GM23338 (cell line): ENCODE results near the gene TUBB4A. TPM values are rescaled to one million over a fixed set of nuclear protein-coding genes. Genes with fewer than 3 reads are reported as not detected.
"Not testable (repeated sequence)": the region's sequence is repeated elsewhere in the genome, so short reads cannot be mapped to it uniquely, and the experiment has no call there.

Experiments used
- ATAC-seq: fragments of 200-7000 bp; cut with Tn5 transposase; 3 replicates; pipeline ENCODE4 v1.9.1; 2020
- DNase-seq: peaks from one replicate; pipeline ENCODE4 v3.0.0-alpha.2; 2015; ENCODE audit warnings: low spot score
- H2AFZ ChIP-seq: fragments of 200-600 bp; sonication (generic); 2 replicates; pipeline ENCODE4 v1.8.0; 2016; ENCODE audit warnings: antibody characterized with exemption, mild to moderate bottlenecking, moderate library complexity
- H3F3A ChIP-seq: fragments of 200-600 bp; sonication (generic); replicated peaks from 2 replicates; pipeline ENCODE4 v1.8.0; 2017; ENCODE audit warnings: antibody characterized with exemption, mixed run types, low read depth
- H3K27ac ChIP-seq: fragments of 200-600 bp; sonication (generic); 2 replicates; pipeline ENCODE4 v1.6.1; 2016; ENCODE audit warnings: low read depth
- H3K27me3 ChIP-seq: fragments of 200-600 bp; sonication (generic); 2 replicates; pipeline ENCODE4 v1.8.0; 2016; ENCODE audit warnings: mild to moderate bottlenecking, mixed run types, moderate library complexity; ENCODE audit not compliant: insufficient read depth
- H3K36me3 ChIP-seq: fragments of 200-600 bp; sonication (generic); 2 replicates; pipeline ENCODE4 v1.8.0; 2016; ENCODE audit warnings: mild to moderate bottlenecking; ENCODE audit not compliant: insufficient read depth
- H3K4me1 ChIP-seq: fragments of 200-600 bp; sonication (generic); 2 replicates; pipeline ENCODE4 v1.8.0; 2016; ENCODE audit warnings: mild to moderate bottlenecking, moderate library complexity; ENCODE audit not compliant: insufficient read depth
- H3K4me2 ChIP-seq: fragments of 200-600 bp; sonication (generic); 2 replicates; pipeline ENCODE4 v1.7.1; 2017; ENCODE audit warnings: mixed run types
- H3K4me3 ChIP-seq: fragments of 200-600 bp; sonication (generic); 2 replicates; pipeline ENCODE4 v1.6.1; 2016; ENCODE audit warnings: mixed run types
- H3K79me2 ChIP-seq: fragments of 200-600 bp; sonication (generic); replicated peaks from 2 replicates; pipeline ENCODE4 v1.8.0; 2017; ENCODE audit warnings: mild to moderate bottlenecking; ENCODE audit not compliant: insufficient read depth
- H3K9me2 ChIP-seq: fragments of 200-600 bp; sonication (generic); 2 replicates; pipeline ENCODE4 v1.8.0; 2017; ENCODE audit not compliant: insufficient read depth
- H4K20me1 ChIP-seq: fragments of 200-600 bp; sonication (generic); replicated peaks from 2 replicates; pipeline ENCODE4 v1.8.0; 2017; ENCODE audit warnings: mild to moderate bottlenecking; ENCODE audit not compliant: insufficient read depth
- H3K27ac Mint-ChIP-seq: 2 replicates; pipeline ENCODE4 v1.8.0; 2020; ENCODE audit warnings: inconsistent platforms, mild to moderate bottlenecking, moderate library complexity, mixed read lengths
- H3K27me3 Mint-ChIP-seq: 3 replicates; pipeline ENCODE4 v1.8.0; 2022; ENCODE audit warnings: low read depth, mild to moderate bottlenecking, moderate library complexity, mixed read lengths, inconsistent platforms; ENCODE audit not compliant: insufficient read depth, poor library complexity
- H3K36me3 Mint-ChIP-seq: 3 replicates; pipeline ENCODE4 v1.8.0; 2021; ENCODE audit warnings: low read depth, mild to moderate bottlenecking, inconsistent platforms, moderate library complexity, mixed read lengths
- H3K4me1 Mint-ChIP-seq: 3 replicates; pipeline ENCODE4 v1.8.0; 2020; ENCODE audit warnings: mild to moderate bottlenecking, inconsistent platforms, mixed read lengths
- H3K4me3 Mint-ChIP-seq: 3 replicates; pipeline ENCODE4 v1.8.0; 2021; ENCODE audit warnings: moderate library complexity, mild to moderate bottlenecking, inconsistent platforms, mixed read lengths
- H3K9me3 Mint-ChIP-seq: 3 replicates; pipeline ENCODE4 v1.8.0; 2020; ENCODE audit warnings: moderate library complexity, mild to moderate bottlenecking, inconsistent platforms, mixed read lengths
- ETS1 ChIP-seq: IDR thresholded peaks from 2 replicates; pipeline ENCODE4 v1.6.1; 2016; ENCODE audit warnings: antibody characterized with exemption
- JUNB ChIP-seq: IDR thresholded peaks from one replicate; pipeline ENCODE4 v1.6.1; 2016; ENCODE audit warnings: antibody characterized with exemption; ENCODE audit not compliant: unreplicated experiment
- NANOG ChIP-seq: IDR thresholded peaks from 2 replicates; pipeline ENCODE4 v1.6.1; 2016; ENCODE audit warnings: antibody characterized with exemption, borderline replicate concordance
- POLR2AphosphoS5 ChIP-seq: IDR thresholded peaks from 2 replicates; pipeline ENCODE4 v1.6.1; 2016; ENCODE audit warnings: antibody characterized with exemption, low read depth
- STAT1 ChIP-seq: IDR thresholded peaks from one replicate; pipeline ENCODE4 v1.6.1; 2016; ENCODE audit warnings: antibody characterized with exemption; ENCODE audit not compliant: unreplicated experiment
- ZNF114 ChIP-seq: fragments of 250-450 bp; sonication (Bioruptor Pico); IDR thresholded peaks from 2 replicates; pipeline ENCODE4 v1.5.0; 2020; ENCODE audit warnings: mild to moderate bottlenecking, moderate library complexity
- ZNF331 ChIP-seq: fragments of 250-450 bp; sonication (Bioruptor Pico); IDR thresholded peaks from 2 replicates; pipeline ENCODE4 v1.5.0; 2020; ENCODE audit warnings: low read depth, mild to moderate bottlenecking, moderate library complexity
- ZNF462 ChIP-seq: fragments of 250-450 bp; sonication (Bioruptor Pico); IDR thresholded peaks from 2 replicates; pipeline ENCODE4 v1.5.0; 2020; ENCODE audit warnings: mild to moderate bottlenecking, moderate library complexity
- polyA plus RNA-seq: library from polyadenylated mRNA; unstranded; fragments of >200 nt; fragmentation: Nextera tagmentation; extraction: Ambion mirVana; gene quantifications from 2 replicates; pipeline ENCODE4 v1.2.1, GENCODE V29; 2016
- total RNA-seq: library from RNA; depleted of rRNA; stranded (reverse); fragments of >200 nt; shearing (Covaris generic); gene quantifications from 2 replicates; pipeline ENCODE4 v1.2.3, GENCODE V29; 2014

Gene TUBB4A
- total and polyA plus RNA-seq, 2 experiments from 2014 or later, result 32.9 to 41.7 TPM

- TF ChIP-seq ZNF462, result no peak
- TF ChIP-seq STAT1, result no peak
- no peak for TF ChIP-seq ZNF114 (CRISPR knock-in tag)
- TF ChIP-seq ETS1, result no peak
- no peak for TF ChIP-seq NANOG
- no peak for TF ChIP-seq POLR2AphosphoS5
- no peak for TF ChIP-seq JUNB
- no peak for TF ChIP-seq ZNF331 (CRISPR knock-in tag)
Measured at GRCh38 chr19:6551091-6551490, 49.0 kb upstream of the TUBB4A start (continued).

- not testable (repeated sequence) for H4K20me1 ChIP-seq, H3K4me3 ChIP-seq, H3K4me2 ChIP-seq, DNase-seq, H3K4me1 Mint-ChIP-seq, H3F3A ChIP-seq, H3K4me3 Mint-ChIP-seq, H3K27me3 Mint-ChIP-seq, H3K9me2 ChIP-seq, H3K79me2 ChIP-seq, ATAC-seq, H2AFZ ChIP-seq, H3K36me3 ChIP-seq, H3K27ac Mint-ChIP-seq, H3K27ac ChIP-seq, H3K27me3 ChIP-seq
- H3K4me1 ChIP-seq, result peaks cover 11% of the 10 kb centered on the region
- H3K36me3 Mint-ChIP-seq, result peaks cover 24% of the 10 kb centered on the region
- H3K9me3 Mint-ChIP-seq, result peaks cover 62% of the 10 kb centered on the region
Measured at GRCh38 chr19:6550679-6551078, 48.6 kb upstream of the TUBB4A start.
